Measurements from ENCODE around the gene GAP43.

DNA sequence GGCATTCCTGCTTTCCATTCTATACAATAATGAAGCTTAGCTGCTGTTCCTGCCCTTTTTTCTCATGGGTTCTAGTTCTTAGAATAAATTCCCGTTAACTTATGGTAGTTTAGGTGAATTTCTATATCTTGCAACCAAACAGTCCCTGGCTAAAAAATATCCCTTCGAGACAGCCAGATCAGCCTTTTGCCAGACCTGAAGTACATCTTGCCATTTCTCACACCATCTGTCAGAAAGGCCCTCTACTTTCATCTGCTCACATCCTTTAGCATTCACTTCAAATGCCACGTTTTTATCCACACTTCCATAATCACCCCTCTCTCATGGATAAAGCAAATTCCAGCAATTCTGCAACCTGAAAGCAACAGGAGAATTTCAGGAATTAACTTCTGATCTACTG, 145.4 kb downstream of the GAP43 start:
- no peak for TF ChIP-seq EZH2 (IDR thresholded peaks at IDR 0.05; ENCODE audit: insufficient read depth, low read length)
- TF ChIP-seq, protein P1, sequence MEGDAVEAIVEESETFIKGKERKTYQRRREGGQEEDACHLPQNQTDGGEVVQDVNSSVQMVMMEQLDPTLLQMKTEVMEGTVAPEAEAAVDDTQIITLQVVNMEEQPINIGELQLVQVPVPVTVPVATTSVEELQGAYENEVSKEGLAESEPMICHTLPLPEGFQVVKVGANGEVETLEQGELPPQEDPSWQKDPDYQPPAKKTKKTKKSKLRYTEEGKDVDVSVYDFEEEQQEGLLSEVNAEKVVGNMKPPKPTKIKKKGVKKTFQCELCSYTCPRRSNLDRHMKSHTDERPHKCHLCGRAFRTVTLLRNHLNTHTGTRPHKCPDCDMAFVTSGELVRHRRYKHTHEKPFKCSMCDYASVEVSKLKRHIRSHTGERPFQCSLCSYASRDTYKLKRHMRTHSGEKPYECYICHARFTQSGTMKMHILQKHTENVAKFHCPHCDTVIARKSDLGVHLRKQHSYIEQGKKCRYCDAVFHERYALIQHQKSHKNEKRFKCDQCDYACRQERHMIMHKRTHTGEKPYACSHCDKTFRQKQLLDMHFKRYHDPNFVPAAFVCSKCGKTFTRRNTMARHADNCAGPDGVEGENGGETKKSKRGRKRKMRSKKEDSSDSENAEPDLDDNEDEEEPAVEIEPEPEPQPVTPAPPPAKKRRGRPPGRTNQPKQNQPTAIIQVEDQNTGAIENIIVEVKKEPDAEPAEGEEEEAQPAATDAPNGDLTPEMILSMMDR (IDR thresholded peaks at IDR 0.05; ENCODE audit: insufficient read depth, low read depth, low read length), result no peak

All from astrocyte (in vitro differentiated cells and primary cell).